ENCODE results near the gene CD7.

The CD7 gene

DNA sequence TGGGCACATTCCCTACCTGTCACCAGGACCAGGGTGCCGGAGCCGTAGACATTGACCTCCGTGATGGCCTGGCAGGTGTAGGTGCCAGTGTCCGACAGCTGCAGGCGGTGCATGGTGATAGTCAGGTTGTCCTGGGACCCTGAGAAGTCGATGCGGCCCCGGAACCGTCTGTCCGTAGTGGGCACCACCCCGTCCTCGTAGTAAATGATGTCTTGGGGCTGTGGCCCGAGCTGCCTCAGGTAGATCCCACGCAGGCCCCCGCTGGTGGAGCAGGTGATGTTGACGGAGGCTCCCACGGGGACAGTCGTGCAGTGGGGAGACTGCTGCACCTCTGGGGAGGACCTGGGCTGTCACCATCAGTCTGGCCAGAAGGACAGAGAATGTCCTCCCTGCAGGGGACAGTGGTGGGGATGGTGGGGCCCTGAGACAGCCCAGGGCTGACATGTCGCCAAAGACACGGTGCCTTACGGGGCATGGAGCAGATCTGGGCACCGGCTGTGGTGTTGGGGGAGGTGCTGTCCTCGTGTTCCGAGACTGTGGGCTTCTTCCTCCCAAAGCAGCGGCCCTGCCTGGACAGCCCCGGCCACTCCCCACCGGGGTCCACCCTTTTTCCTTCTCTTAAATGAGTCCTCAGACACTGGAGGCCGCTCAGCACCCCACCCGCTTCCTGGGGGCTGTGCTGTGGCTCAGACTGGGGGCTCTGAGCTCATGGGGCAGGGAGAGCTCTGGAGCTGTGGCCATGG is 586 bp downstream of the CD7 start (continued):
- no peak for TF ChIP-seq TSHZ2 (CRISPR knock-in tag; IDR thresholded peaks at IDR 0.05)
- TF ChIP-seq ZC3H10 (CRISPR knock-in tag; IDR thresholded peaks at IDR 0.05): no peak
- no peak for TF ChIP-seq ZNF8 (CRISPR knock-in tag; IDR thresholded peaks at IDR 0.05)
- no peak for TF ChIP-seq RARB (CRISPR knock-in tag; IDR thresholded peaks at IDR 0.05)
- no peak for TF ChIP-seq PPARA (CRISPR knock-in tag; IDR thresholded peaks at IDR 0.05; ENCODE audit: borderline replicate concordance)
- TF ChIP-seq SNAI2 (CRISPR knock-in tag; IDR thresholded peaks at IDR 0.05): no peak
- TF ChIP-seq ZNF565 (CRISPR knock-in tag; conservative IDR thresholded peaks at IDR 0.05; ENCODE audit: low read depth): no peak
- no peak for TF ChIP-seq BACH2 (CRISPR knock-in tag; IDR thresholded peaks at IDR 0.05; ENCODE audit: borderline replicate concordance)
- no peak for TF ChIP-seq ARNTL (CRISPR knock-in tag; IDR thresholded peaks at IDR 0.05; ENCODE audit: borderline replicate concordance, low read depth)
- no peak for TF ChIP-seq ISL1 (CRISPR knock-in tag; IDR thresholded peaks at IDR 0.05)
- TF ChIP-seq ZNF70 (CRISPR knock-in tag; IDR thresholded peaks at IDR 0.05): no peak

DNA sequence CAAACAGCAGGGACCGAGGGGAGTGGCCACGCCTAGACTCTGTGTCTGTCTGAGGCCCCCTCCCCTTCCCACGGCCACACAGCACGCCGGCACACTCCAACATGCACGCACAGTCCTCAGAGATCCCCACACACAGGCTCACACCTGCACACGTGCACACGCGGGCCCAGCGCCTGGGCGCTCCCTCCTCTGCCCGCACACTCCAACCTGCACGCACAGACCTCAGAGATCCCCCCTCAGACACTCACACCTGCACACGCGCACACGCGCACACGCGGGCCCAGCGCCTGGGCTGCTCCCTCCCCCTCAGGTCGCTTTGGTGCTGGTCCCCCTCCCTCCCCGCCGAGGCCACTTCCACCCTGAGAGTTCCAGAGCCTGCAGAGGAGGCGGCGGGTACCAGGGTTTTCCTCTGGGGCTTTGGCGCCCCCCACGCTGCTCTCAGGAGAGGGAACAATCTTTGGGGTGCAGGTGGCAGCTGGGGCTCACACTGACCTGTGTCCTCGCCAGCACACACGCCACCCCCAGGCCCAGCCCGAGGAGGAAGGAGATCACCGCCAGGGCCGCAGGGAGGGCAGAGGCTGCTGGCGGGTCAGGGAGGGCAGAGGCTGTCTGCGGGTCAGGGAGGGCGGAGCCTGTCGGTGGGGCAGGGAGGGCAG is 1.6 kb downstream of the CD7 start:
- TF ChIP-seq ISL1 (CRISPR knock-in tag; IDR thresholded peaks at IDR 0.05) (no peak), GLIS3 (CRISPR knock-in tag; IDR thresholded peaks at IDR 0.05) (no peak), POU6F1 (CRISPR knock-in tag; IDR thresholded peaks at IDR 0.05; ENCODE audit: borderline replicate concordance, low read depth) (no peak), ARNTL (CRISPR knock-in tag; IDR thresholded peaks at IDR 0.05; ENCODE audit: borderline replicate concordance, low read depth) (no peak), ZFP3 (CRISPR knock-in tag; IDR thresholded peaks at IDR 0.05) (no peak), ZC3H10 (CRISPR knock-in tag; IDR thresholded peaks at IDR 0.05) (no peak), ESRRG (CRISPR knock-in tag; IDR thresholded peaks at IDR 0.05) (no peak), CSRNP3 (CRISPR knock-in tag; IDR thresholded peaks at IDR 0.05) (no peak), SNAI2 (CRISPR knock-in tag; IDR thresholded peaks at IDR 0.05) (no peak), TCF4 (CRISPR knock-in tag; IDR thresholded peaks at IDR 0.05; ENCODE audit: borderline replicate concordance) (no peak), BACH2 (CRISPR knock-in tag; IDR thresholded peaks at IDR 0.05; ENCODE audit: borderline replicate concordance) (no peak), OSR1 (CRISPR knock-in tag; IDR thresholded peaks at IDR 0.05) (no peak), ZNF70 (CRISPR knock-in tag; IDR thresholded peaks at IDR 0.05) (no peak), PATZ1 (CRISPR knock-in tag; IDR thresholded peaks at IDR 0.05; ENCODE audit: borderline replicate concordance) (no peak), RARB (CRISPR knock-in tag; IDR thresholded peaks at IDR 0.05) (no peak), ZNF8 (CRISPR knock-in tag; IDR thresholded peaks at IDR 0.05) (no peak), TSHZ2 (CRISPR knock-in tag; IDR thresholded peaks at IDR 0.05) (no peak), ZFP30 (CRISPR knock-in tag; IDR thresholded peaks at IDR 0.05) (no peak)
- ATAC-seq: no peak
